Measurements from ENCODE around the gene SORCS1.

DNA sequence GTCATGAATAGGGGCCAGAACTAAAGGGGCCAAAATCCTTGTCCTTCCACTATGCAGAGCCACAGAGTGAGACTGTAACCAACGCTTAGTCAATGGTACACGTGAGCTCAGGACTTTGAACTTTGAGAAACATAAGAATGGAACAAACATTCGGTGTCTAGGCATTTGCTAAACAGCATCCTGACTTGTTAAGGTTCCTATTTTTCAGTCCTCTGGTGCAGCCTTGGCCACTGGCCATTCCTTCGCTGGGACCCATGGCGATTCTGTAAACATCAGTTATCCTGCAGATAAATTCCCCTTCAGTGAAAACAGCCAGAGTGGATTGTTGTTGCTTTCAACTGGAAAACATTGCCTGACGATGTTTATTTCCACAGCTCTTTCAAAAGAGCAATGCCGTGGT is 266.8 kb downstream of the SORCS1 start:
- TF ChIP-seq, protein P1, sequence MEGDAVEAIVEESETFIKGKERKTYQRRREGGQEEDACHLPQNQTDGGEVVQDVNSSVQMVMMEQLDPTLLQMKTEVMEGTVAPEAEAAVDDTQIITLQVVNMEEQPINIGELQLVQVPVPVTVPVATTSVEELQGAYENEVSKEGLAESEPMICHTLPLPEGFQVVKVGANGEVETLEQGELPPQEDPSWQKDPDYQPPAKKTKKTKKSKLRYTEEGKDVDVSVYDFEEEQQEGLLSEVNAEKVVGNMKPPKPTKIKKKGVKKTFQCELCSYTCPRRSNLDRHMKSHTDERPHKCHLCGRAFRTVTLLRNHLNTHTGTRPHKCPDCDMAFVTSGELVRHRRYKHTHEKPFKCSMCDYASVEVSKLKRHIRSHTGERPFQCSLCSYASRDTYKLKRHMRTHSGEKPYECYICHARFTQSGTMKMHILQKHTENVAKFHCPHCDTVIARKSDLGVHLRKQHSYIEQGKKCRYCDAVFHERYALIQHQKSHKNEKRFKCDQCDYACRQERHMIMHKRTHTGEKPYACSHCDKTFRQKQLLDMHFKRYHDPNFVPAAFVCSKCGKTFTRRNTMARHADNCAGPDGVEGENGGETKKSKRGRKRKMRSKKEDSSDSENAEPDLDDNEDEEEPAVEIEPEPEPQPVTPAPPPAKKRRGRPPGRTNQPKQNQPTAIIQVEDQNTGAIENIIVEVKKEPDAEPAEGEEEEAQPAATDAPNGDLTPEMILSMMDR (IDR thresholded peaks at IDR 0.05; ENCODE audit: low read depth, low read length, poor library complexity, severe bottlenecking), result no peak
- no peak for TF ChIP-seq EZH2phosphoT487 (IDR thresholded peaks at IDR 0.05; ENCODE audit: borderline replicate concordance, low read length)
